ENCODE data around the gene FAM193A.
"Not testable (repeated sequence)": the region's sequence is repeated elsewhere in the genome, so short reads cannot be mapped to it uniquely, and the experiment has no call there.

The FAM193A gene

DNA sequence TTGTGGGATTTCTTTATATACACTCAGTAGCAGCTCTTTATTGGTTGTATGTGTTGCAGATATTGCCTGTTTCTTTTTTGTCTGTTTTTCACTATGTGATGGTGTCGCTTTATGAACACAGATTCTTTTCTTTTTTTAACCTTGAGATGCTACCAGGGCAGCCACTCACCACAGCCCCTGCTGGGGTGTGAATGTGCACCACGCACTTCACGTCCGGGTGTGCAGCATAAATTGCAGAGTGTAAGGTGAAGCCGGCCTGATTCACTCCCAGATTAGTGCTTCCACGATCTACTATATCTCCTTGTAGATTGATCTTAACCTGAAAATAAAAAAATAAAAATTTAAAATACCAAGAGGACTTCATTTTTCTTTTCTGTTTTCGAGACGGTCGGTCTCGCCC is 71.4 kb downstream of the FAM193A start:
- no peak overlapping the region for H3K4me3 ChIP-seq (replicated peaks; ENCODE audit: low read depth, low read length)
- no peak for DNase-seq (ENCODE audit: extremely low read depth, low read depth)
- TF ChIP-seq, protein P1, sequence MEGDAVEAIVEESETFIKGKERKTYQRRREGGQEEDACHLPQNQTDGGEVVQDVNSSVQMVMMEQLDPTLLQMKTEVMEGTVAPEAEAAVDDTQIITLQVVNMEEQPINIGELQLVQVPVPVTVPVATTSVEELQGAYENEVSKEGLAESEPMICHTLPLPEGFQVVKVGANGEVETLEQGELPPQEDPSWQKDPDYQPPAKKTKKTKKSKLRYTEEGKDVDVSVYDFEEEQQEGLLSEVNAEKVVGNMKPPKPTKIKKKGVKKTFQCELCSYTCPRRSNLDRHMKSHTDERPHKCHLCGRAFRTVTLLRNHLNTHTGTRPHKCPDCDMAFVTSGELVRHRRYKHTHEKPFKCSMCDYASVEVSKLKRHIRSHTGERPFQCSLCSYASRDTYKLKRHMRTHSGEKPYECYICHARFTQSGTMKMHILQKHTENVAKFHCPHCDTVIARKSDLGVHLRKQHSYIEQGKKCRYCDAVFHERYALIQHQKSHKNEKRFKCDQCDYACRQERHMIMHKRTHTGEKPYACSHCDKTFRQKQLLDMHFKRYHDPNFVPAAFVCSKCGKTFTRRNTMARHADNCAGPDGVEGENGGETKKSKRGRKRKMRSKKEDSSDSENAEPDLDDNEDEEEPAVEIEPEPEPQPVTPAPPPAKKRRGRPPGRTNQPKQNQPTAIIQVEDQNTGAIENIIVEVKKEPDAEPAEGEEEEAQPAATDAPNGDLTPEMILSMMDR (IDR thresholded peaks at IDR 0.05; ENCODE audit: low read depth, low read length, missing control alignments), result no peak

DNA sequence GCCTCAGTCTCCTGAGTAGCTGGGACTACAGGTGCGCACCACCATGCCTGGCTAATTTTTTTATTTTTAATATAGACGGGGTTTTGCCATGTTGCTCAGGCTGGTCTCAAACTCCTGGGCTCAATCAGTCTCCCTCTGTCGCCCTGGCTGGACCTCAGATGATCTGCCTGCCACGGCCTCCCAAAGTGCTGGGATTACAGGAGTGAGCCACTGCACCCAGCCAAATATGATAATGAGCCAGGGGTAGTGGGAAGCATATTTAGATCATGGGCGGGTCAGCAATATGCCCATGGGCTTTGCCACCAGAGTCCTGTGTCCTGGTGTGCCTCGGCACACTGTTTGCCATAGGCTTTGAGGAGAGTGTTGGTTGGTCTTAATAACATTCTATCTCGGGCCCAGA is 71.8 kb downstream of the FAM193A start:
- no peak for DNase-seq (ENCODE audit: extremely low read depth, low read depth)
- TF ChIP-seq, protein P1 (IDR thresholded peaks at IDR 0.05; ENCODE audit: low read depth, low read length, missing control alignments), result no peak
- no peak overlapping the region for H3K4me3 ChIP-seq (replicated peaks; ENCODE audit: low read depth, low read length)

DNA sequence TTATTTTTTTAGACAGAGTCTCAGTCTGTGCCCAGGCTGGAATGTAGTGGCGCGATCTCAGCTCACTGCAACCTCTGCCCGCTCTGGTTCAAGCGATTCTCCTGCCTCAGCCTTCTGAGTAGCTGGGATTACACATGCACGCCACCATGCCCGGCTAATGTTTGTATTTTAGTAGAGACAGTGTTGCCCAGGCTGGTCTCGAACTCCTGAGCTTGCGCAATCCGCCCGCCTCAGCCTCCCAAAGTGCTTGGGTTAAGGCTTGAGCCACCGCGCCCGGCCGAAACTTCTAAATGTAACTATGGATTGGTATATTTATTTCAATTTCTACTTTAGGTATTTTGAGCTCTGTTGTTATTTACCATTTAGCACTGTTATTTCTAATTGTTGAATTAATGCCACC is 79.4 kb downstream of the FAM193A start:
- H3K4me3 ChIP-seq (replicated peaks; ENCODE audit: low read depth, low read length), result no peak overlapping the region
- DNase-seq (ENCODE audit: extremely low read depth, low read depth), result no peak
- TF ChIP-seq, protein P1 (IDR thresholded peaks at IDR 0.05; ENCODE audit: low read depth, low read length, missing control alignments), result no peak

DNA sequence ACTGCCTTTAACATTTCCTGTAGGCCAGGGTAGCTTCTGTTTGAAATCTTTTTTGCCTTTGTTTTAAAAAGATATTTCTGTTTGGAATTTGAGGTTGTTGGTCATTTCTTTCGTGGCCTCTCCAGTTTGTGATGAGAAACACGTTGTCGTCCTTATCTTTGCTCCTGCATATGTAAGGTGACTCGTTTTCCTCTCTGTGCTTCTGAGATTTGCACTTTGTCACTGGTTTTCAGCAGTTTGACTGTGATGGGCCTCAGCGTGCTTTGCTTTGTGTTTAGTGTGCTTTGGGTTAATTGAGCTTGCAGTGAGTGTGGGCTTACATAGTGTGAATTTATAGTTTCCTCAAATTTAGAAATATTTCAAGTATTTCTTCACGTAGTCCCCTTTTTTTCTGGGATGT is 81.5 kb downstream of the FAM193A start:
- no peak for DNase-seq (ENCODE audit: extremely low read depth, low read depth)
- TF ChIP-seq, protein P1 (IDR thresholded peaks at IDR 0.05; ENCODE audit: low read depth, low read length, missing control alignments), result no peak
- no peak overlapping the region for H3K4me3 ChIP-seq (replicated peaks; ENCODE audit: low read depth, low read length)

DNA sequence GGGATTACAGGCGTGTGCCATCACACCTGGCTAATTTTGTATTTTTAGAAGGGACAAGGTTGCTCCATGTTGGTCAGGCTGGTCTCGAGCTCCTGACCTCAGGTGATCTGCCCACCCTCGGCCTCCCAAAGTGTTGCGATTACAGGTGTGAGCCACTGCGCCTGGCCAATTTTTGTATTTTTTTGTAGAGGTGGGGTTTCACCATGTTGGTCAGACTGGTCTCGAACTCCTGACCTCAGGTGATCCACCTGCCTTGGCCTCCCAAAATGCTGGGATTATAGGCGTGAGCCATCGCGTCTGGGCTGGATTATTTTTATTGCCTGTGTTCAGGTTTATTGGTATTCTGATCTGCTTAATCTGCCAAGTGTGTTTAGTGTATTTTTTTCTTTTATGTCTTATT is 82.3 kb downstream of the FAM193A start:
- DNase-seq (ENCODE audit: extremely low read depth, low read depth); H3K4me3 ChIP-seq (replicated peaks; ENCODE audit: low read depth, low read length): not testable (repeated sequence)

DNA sequence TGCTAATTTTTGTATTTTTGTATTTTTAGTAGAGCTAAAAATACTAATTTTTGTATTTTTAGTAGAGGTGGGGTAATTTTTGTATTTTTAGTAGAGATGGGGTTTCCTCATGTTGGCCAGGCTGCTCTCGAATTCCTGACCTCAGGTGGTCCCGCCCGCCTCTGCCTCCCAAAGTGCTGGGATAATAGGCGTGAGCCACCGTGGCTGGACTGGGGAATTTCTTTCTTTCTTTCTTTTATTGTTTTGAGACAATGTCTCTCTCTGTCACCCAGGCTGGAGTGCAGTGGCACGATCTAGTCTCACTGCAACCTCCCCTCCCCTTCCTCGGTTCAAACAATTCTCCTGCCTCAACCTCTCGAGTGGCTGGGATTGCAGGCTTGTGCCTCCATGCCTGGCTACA is 83.0 kb downstream of the FAM193A start:
- TF ChIP-seq, protein P1 (IDR thresholded peaks at IDR 0.05; ENCODE audit: low read depth, low read length, missing control alignments), result no peak
- no peak overlapping the region for H3K4me3 ChIP-seq (replicated peaks; ENCODE audit: low read depth, low read length)
- no peak for DNase-seq (ENCODE audit: extremely low read depth, low read depth)

DNA sequence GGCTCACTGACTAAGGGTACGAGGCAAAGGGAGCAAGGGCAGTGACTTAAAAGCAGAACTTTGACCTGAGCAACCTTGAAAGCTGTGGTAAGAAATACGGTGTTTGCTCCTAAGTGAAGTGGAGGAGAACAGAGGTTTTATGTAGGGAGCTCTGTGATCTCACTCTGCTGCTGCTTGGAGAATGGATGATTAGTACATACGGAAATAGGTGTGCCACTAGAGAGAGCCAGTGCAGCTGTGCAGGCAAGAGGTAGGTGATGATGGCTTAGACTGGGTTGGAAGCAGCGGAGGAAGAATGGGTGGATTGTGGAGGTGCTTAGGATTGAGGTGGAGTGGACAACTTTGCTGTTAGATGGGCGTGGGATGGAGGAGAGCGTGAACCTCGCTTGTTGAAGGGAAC is 85.0 kb downstream of the FAM193A start:
- TF ChIP-seq, protein P1 (IDR thresholded peaks at IDR 0.05; ENCODE audit: low read depth, low read length, missing control alignments), result no peak
- DNase-seq (ENCODE audit: extremely low read depth, low read depth), result no peak
- H3K4me3 ChIP-seq (replicated peaks; ENCODE audit: low read depth, low read length), result no peak overlapping the region

Measured in HFF-Myc (cell line).